Measurements from ENCODE around the gene ABT1. TPM values are rescaled to one million over a fixed set of nuclear protein-coding genes. Genes with fewer than 3 reads are reported as not detected.

Gene ABT1
- total and polyA plus RNA-seq, 2 experiments from 2014 or later, result 25.7 to 29.1 TPM

DNA sequence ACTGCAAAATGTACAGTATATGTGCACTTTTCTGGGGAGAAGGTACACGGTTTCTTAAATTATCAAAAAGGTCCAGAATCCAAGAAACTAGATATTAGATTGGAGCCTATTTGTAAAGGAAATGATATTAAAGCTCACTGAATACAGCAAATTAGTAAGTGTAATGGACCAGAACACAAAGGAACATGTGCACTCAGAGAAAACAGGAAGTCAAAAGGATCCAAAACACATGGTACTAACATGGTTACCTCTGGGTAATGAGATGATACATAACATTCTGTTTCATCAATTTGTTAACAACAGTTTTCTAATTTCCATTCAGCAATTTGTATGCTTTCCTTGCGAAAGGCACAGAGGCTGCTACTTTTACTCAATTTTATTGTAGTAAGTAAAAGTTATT is 44.1 kb downstream of the ABT1 start (continued):
- TF ChIP-seq, protein P1, sequence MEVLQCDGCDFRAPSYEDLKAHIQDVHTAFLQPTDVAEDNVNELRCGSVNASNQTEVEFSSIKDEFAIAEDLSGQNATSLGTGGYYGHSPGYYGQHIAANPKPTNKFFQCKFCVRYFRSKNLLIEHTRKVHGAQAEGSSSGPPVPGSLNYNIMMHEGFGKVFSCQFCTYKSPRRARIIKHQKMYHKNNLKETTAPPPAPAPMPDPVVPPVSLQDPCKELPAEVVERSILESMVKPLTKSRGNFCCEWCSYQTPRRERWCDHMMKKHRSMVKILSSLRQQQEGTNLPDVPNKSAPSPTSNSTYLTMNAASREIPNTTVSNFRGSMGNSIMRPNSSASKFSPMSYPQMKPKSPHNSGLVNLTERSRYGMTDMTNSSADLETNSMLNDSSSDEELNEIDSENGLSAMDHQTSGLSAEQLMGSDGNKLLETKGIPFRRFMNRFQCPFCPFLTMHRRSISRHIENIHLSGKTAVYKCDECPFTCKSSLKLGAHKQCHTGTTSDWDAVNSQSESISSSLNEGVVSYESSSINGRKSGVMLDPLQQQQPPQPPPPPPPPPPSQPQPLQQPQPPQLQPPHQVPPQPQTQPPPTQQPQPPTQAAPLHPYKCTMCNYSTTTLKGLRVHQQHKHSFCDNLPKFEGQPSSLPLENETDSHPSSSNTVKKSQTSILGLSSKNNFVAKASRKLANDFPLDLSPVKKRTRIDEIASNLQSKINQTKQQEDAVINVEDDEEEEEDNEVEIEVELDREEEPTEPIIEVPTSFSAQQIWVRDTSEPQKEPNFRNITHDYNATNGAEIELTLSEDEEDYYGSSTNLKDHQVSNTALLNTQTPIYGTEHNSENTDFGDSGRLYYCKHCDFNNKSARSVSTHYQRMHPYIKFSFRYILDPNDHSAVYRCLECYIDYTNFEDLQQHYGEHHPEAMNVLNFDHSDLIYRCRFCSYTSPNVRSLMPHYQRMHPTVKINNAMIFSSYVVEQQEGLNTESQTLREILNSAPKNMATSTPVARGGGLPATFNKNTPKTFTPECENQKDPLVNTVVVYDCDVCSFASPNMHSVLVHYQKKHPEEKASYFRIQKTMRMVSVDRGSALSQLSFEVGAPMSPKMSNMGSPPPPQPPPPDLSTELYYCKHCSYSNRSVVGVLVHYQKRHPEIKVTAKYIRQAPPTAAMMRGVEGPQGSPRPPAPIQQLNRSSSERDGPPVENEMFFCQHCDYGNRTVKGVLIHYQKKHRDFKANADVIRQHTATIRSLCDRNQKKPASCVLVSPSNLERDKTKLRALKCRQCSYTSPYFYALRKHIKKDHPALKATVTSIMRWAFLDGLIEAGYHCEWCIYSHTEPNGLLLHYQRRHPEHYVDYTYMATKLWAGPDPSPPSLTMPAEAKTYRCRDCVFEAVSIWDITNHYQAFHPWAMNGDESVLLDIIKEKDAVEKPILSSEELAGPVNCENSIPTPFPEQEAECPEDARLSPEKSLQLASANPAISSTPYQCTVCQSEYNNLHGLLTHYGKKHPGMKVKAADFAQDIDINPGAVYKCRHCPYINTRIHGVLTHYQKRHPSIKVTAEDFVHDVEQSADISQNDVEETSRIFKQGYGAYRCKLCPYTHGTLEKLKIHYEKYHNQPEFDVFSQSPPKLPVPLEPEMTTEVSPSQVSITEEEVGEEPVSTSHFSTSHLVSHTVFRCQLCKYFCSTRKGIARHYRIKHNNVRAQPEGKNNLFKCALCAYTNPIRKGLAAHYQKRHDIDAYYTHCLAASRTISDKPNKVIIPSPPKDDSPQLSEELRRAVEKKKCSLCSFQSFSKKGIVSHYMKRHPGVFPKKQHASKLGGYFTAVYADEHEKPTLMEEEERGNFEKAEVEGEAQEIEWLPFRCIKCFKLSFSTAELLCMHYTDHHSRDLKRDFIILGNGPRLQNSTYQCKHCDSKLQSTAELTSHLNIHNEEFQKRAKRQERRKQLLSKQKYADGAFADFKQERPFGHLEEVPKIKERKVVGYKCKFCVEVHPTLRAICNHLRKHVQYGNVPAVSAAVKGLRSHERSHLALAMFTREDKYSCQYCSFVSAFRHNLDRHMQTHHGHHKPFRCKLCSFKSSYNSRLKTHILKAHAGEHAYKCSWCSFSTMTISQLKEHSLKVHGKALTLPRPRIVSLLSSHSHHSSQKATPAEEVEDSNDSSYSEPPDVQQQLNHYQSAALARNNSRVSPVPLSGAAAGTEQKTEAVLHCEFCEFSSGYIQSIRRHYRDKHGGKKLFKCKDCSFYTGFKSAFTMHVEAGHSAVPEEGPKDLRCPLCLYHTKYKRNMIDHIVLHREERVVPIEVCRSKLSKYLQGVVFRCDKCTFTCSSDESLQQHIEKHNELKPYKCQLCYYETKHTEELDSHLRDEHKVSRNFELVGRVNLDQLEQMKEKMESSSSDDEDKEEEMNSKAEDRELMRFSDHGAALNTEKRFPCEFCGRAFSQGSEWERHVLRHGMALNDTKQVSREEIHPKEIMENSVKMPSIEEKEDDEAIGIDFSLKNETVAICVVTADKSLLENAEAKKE (CRISPR knock-in tag; IDR thresholded peaks at IDR 0.05), result no peak
- TF ChIP-seq ZNF331 (CRISPR knock-in tag; IDR thresholded peaks at IDR 0.05; ENCODE audit: low read depth), result no peak

DNA sequence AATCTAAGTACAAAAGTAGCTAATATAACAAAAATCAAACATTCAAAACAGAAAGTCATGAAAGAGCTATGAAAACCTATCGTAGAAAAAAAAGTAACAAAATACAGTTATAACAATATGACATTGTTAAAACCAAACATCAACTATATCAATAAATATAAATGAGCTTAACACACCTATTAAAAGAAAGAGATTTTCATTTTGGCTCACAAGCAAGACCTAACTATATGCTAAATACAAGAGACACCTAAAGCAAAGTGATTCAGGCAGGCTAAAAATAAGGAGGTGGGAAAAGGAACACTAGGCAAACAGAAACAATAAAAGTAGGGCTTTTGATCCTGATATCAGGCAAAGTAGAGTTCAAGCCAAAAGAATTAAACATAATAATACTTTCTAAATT is 49.3 kb downstream of the ABT1 start:
- Histone ChIP-seq H3F3A (replicated peaks; ENCODE audit: low read depth) (no peaks in the 10 kb centered on the region), H3K4me3 (no peak overlapping the region), H3K36me3 (ENCODE audit: insufficient read depth) (peaks cover 17% of the 10 kb centered on the region), H2AFZ (no peak overlapping the region), H3K27ac (ENCODE audit: low read depth) (no peak overlapping the region), H3K4me1 (ENCODE audit: insufficient read depth) (no peaks in the 10 kb centered on the region), H3K4me2 (no peak overlapping the region), H3K9me2 (ENCODE audit: insufficient read depth) (no peaks in the 10 kb centered on the region), H3K79me2 (replicated peaks; ENCODE audit: insufficient read depth) (peaks cover 65% of the 10 kb centered on the region), H3K27me3 (ENCODE audit: insufficient read depth) (no peaks in the 10 kb centered on the region), H4K20me1 (replicated peaks; ENCODE audit: insufficient read depth) (peaks cover 17% of the 10 kb centered on the region)
- Mint-ChIP-seq H3K4me3 (no peak overlapping the region), H3K4me1 (no peaks in the 10 kb centered on the region), H3K27ac (no peak overlapping the region), H3K27me3 (ENCODE audit: insufficient read depth, low read depth, poor library complexity) (no peaks in the 10 kb centered on the region), H3K9me3 (no peaks in the 10 kb centered on the region), H3K36me3 (ENCODE audit: low read depth) (peaks cover 37% of the 10 kb centered on the region)
- ATAC-seq (no peak), DNase-seq (ENCODE audit: low spot score) (no peak)
- TF ChIP-seq POLR2AphosphoS5 (IDR thresholded peaks at IDR 0.05; ENCODE audit: low read depth) (no peak), JUNB (IDR thresholded peaks at IDR 0.05; ENCODE audit: unreplicated experiment) (no peak), EZH2phosphoT487 (IDR thresholded peaks at IDR 0.05; ENCODE audit: unreplicated experiment) (no peak), REST (IDR thresholded peaks at IDR 0.05; ENCODE audit: unreplicated experiment) (no peak), ETS1 (IDR thresholded peaks at IDR 0.05) (no peak), CTCF (conservative IDR thresholded peaks at IDR 0.05; ENCODE audit: low read depth in 2 of 2) (no peak), EZH2 (IDR thresholded peaks at IDR 0.05; ENCODE audit: low read depth, unreplicated experiment) (no peak), NANOG (IDR thresholded peaks at IDR 0.05; ENCODE audit: borderline replicate concordance) (no peak), ZNF114 (CRISPR knock-in tag; IDR thresholded peaks at IDR 0.05) (no peak), ZNF331 (CRISPR knock-in tag; IDR thresholded peaks at IDR 0.05; ENCODE audit: low read depth) (no peak), CREB1 (CRISPR knock-in tag; IDR thresholded peaks at IDR 0.05; ENCODE audit: low read depth) (no peak)
